ENCODE results near the gene TECTB.

Gene TECTB

DNA sequence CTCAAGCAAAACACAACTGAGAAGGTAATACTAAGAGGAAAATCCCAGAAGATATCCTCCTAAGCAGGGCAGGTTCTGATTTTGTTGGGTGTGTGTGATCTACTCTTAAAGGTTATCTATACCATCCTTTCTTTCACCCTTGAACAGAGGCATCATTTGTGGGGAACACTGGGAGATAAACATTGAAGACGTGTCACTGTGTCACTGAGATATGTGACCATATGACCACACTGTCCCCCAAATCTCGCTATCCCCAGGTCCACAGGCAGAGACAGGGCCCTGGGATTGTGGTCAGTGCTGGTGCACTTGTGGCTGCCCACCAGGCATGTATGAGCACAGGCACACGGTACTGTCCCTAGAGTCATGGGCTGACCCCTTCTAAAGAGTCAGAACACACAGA lies 30.0 kb downstream of the TECTB start:
- no peak for DNase-seq

DNA sequence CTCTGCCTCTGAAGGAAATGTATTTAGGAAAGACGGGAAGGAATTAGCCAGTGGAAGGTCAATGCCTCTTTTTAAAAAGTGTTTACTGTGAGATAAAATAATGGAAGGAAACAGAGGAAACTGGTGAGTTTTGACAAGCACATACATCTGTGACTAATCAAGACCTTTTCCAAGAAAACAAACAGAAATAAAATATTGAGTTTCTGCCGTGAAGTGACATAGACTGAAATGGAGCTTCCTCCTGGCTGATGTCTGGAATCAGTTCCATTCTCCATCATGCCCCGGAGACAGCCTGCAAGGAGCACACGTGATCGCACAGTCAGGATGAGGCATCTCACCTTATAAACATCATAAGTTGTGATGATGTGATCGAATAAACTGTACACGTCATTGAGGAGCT lies 30.7 kb downstream of the TECTB start:
- no peak for DNase-seq

DNA sequence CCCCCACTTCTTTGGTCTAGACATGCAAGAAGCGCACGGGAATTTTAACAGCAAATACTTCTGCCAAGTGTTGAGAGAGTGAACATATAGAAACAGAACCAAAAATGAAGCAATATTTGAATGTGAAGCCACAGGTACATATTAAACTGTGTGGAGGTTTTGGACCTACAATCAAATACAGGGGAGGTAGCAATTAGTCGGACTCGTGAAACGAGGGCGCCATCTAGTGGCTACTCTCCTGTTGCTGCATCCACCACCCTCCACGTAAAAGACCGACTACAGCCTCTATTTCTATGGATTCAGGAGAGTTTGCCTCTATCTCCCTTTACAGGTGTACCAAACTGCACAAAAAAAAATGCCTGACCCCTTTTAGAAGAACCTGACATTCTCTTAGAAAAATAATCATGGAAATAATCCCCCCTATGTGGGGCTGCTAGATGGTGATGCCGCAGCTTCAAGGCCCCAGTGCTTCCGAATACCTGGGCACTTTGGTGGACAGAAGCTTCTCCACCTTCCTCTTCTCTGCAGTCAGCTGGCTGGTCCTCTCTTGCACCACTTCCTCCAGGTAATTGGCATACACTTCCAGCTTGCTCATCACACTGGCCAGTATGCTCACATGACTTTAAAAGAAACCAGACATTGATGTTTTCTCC lies 31.7 kb downstream of the TECTB start:
- DNase-seq, result peak; percentile 20

DNA sequence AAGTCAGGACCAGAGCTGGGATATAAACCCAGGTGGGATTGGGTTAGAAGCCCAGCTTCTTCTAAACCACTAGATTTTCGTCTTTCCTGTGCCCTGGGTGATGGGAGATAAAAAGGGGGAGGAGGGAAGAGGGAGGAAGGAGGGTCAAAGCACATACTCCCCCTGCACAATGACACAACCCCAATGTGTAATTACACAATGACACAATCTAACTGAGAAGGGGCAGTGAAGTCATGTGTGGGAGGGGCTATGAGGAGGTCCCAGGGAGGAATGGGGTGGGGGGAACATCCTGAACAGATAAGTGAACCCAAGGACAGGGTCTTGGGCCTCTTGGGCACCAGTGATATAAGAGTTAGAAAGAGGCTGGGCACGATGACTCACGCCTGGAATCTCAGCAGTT lies 44.5 kb downstream of the TECTB start:
- DNase-seq, result no peak

DNA sequence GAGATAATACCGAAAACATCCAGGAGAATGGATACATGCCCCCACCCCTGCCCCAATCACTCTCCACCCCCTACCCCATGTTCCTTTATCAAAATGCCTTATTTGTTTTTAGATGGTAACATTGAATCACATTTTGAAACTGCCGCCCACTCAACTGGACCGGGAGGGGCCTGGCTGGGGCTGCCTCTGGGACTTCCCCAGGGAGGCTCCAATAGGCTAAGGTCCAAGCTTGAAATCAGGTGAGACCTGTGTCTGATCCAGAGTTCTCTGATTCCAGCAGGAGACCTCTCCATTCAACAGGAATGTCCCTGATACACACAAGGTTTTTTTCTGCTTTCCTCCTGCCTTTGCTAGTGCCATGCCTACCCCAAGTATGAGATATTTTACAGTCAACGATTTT lies 47.0 kb downstream of the TECTB start:
- DNase-seq, result no peak

DNA sequence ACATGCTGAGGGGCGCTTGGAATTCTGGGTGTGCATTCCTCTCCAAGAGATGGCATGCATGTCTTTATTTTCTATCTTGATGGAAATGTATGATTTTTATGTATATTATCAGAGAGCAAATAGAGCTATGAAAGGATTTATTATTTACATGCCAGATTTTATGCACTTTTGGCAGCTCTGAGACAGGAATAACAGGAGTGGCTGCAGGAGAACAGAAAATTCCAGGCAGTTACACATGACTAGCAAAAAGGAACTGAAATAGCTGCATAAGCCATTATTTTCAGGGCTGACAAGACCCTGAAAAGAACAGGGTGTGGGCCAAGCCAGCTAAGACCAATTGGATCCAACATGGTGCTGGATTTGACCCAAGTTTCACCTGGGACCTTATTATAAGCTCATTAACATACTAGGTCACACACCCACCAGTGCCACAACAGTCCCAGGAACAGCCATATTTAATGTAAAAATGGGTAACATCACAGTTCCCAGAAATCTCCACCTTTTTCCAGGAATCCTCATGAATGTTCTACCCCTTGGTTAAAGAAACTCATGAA lies 47.5 kb downstream of the TECTB start:
- no peak for DNase-seq

DNA sequence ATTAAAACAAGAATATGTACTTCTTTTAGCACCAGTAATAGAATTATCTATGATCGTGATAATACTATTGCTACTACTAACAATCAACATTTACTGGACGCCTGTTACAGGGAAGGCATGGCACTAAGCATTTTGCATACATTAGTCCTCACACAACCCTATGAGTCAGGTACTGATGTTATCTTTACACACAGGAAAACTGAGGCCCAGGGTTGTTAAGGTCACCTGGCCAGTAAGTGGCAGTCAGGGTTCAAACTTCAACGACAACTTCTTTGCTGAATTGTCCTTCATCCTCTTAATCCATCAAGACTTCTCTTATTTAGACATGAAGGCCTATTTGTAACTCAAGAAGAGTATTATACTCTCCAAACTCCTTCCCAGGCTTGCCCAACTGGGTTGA lies 48.8 kb downstream of the TECTB start:
- DNase-seq, result no peak

DNA sequence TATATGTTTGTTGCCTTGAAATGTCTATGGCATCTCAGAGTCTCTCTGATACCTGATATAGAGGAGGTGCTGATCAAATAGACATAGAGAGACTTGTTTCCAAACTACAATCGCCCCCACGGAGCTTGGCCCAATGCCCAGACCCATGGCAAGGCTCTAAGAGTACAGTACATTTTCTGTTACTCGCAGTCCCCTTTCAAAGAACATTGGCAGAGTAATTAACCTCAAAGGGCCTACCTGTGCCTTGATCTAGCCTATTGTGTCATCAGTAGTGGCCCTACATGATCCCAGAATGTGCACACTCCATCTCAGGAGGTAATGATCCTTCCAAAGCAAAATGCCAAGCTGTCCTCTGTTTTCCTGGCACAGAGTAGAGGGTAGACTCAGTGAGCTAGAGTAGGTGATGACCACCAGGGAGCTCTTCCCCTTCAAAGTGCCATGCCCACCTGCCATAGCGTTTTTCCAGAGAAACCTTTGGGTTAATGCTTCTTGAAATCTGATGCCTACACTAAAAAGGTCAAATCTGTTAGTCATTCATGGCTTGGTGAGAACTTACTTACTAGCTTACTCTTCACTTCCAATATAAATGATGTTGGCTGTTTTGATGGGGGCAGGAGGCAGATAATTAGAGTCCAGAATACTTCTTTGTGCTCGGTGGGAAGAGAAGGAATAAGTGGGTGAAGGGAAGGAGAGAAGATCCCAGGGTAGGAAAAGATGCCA lies 49.5 kb downstream of the TECTB start:
- no peak for DNase-seq

DNA sequence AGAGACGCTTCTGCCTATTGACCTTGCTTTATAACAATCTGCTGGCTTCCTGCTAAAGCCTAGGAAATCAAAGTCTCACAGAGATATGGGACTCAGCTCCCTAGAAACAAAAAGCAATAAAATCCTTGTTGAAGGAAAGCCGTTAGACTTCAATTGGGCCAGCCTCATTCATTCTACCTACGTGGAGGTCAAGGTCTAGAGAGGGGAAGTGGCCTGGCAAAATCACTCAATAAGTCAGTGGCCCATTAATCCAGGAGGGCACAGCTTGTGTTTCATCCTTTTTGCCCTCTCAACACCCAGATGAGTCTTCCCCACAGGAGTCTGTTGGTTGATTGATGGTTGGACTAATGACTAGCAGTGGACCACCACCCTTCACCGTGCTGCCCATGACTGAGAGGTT lies 50.3 kb downstream of the TECTB start:
- no peak for DNase-seq

DNA sequence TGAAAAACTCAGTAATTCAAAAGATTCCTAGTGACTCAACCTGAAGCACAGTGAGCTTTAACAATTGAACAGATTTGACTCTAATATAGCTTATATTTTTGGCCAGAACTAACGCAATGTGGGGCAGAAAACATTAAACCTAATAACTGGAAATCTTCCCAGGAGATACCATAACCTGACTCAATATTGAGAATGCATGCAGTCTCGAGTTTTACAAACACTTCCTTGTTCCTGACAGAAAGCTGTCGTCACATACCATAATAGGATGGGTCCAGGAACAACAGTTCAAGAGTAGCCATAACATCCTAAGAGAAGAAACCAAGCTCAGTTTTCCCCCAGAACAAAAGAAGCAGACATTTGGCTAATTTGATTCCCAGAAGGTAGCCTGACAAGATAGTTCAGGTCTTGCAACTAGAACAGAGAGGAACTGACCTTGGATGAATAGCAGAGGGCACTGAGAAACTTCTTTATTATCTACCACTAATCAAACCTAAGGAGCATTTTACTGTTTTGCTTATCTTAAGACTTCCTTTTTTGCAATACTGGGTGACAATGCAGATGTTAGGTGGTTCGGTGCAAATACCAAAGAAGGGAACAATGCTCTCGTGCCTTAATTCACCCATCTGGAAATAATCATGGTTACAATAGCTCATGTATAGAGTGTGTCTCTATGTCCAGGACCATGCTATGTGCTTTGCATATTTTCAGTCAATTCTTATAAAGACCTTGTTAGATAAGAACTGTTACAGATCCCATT lies 52.1 kb downstream of the TECTB start:
- DNase-seq, result no peak

DNA sequence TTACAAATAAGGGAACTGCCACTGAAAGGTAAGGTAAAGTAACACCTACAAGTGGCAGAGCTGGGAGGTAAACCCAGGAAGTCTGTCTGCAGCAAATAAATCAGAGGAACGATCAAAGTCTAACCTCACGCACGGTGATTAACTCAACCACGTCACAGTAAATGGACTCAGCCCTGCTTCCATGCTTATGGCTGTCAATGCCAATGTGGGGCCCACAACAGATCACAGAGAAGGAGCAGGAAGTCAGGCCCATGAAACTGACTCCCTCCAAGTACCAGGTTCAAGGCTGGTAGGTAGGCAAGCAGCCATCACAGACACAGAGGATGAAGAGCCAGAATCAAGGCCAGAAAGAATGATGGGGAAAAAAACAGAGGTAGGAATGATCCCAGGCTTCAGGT lies 52.7 kb downstream of the TECTB start:
- DNase-seq, result no peak

DNA sequence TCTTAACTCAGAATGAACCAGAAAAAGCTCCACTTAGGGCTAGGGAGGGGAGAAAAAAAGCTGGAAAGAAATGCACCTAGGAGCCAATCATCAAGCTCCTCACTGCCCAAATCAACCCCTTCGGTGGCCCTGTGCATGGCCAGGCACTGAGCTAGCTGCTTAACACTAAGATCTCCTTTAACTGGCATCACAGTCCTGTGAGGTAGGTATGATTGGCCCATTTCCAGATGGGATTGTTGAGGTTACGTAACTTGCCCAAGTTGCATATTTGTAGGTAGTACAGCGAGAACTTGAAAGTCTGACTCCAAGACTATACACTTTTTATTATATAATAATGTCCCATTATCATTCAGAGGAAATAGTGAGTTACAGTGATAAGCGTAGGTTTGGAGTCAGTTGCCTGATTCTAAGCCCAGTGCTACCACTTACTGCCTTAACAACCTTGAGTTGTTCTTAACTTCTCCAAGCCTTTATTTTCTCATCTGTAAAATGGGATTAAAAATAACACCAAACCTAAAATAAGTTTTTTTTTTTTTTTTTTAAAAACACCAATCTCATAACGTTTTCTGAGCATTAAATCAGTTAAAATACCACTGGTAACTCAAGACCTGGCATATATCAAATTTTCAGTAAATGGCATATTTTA lies 53.5 kb downstream of the TECTB start:
- DNase-seq, result no peak

DNA sequence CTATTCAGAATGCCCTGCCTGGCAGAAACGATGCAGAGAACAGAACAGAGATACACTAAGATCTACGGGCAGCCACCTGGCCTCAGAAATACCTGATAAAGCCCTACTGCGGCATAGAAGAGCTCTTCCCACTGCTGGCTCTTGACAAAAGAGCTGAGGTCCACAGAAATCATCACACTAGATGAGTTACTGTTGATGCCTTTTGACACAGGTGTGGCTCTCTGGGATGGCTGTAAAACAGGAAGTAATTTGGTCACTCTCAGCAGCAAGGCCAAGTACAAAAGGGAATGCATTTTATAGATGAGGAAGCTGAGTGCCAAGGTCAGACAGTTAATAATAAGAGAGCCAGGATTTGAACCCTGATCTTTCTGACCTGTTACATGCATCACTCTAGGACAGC lies 55.8 kb downstream of the TECTB start:
- DNase-seq, result no peak

DNA sequence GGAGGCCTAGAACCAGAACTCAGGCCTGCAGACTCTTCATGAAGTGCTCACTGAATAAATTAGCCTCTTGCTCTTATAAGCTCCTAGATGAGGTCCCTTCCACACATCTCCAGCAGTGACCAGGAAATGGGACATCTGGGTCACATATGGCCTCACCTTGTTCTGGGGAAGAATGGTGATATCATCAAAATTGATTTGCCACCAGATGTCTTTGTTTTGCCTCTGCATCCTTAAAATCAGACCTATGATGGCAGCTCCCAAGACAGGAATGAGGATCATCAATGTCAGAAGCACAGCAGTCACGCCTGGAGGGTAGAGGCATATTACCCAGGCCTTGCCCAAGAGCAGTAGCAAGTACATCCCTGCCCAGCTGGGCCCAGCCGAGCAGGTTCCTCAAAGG lies 57.4 kb downstream of the TECTB start:
- DNase-seq, result no peak

DNA sequence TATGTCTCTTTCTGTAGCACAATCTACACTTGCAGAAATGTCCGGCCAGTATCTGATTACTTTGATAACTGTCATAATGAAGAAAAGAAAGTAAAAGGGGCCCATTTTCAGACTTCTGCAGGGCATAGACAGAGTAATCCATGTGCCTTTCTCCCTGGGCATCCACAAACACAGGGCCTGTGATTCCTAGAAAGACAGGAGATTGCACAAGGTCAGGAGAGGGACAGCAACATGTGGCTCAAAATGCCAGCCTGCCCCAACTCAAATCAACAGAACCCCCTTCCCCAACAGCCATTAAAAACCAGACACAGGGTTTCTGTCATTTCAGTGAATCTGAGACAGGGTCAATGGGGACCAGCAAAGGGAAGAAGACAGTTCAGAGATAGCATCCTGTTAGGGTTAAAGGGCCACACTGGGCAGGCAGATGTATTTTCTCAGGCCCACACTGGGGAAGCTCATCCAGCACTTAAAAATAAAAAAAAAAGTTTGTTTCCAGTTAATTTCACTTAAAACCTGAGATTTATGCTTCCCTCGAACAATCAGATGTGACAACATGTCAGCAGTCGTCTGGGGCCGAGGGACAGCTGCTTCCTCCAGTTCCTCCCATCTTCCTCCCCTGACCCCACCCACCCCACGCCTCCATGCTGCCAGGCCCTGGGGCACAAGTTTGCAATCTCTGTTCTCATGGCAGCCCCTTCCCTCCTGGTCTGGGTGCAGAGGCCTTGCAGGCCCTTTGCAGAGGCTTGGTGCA lies 60.0 kb downstream of the TECTB start:
- no peak for DNase-seq

DNA sequence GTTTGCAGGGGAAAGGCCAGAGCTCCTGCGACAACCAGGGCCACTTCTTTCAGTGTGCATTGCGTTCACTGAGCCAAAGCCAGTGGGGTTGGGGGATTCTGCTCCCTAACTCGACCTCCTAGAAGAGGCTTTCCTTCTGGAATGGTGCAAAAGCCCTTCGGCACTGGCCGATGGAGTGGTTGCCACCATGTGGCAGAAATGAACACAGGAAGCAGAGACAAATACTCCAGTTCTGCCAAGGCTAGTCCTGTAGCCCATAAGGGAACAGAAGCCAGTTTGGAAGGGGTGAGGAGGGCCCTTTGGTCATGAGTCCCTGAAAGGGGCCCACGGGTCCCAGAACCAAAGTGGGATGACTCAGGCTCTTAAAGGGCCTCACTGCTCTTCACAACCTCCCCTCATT lies 61.1 kb downstream of the TECTB start:
- no peak for DNase-seq

DNA sequence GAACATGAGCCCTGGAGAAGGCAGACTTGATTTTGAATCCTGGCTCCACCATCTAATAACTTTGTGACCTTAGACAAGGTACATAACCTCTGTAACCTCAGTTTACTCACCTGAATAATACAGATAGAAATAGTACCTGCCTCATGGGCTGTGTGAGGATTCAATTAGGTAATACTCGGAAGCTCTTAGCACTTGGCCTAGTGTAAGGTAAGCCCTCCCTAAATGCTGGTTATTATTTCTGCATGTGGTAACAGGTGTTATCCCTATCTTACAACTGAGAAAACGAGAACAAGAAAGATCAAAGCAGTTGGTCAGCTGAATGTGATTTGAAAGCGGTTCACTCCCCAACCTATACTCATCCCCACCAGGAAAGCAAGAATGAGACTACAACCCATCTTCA lies 62.0 kb downstream of the TECTB start:
- no peak for DNase-seq

DNA sequence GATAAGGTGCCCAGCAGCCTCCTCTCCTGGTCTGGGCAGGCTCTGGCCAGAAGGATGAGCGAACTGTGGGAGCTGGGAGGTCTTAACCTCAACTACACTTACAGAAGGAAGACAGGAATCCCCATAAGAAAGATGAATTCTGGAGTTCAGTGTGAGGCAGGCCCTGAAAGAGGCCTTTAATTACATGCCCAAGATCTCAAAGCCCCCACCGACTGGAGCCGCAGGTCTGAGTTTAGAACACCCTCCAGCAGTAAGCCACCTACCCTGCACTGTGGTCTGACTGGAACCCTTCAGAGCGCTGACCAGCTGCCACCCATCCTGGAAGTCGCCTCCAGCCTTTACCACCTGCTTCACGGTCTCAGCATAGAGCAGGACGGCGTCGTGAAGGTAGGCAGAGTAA lies 62.5 kb downstream of the TECTB start:
- DNase-seq, result no peak

DNA sequence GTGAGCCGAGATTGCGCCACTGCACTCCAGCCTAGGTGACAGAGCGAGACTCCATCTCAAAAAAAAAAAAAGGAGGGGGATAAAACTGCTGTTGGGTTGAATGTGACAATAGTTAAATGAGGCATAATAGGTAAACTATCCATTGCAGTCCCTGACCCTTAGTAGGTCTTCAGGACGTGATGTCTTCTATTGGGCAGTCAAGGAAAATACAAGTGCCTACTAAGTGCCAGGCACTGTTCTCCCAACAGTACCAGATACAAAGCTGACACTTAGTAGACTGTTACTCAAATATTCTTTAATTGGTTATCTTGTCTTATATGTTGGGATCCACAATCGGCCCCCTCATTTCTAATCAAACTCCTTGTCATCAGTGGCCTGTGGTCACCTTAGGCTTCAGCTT lies 63.6 kb downstream of the TECTB start:
- DNase-seq, result no peak

DNA sequence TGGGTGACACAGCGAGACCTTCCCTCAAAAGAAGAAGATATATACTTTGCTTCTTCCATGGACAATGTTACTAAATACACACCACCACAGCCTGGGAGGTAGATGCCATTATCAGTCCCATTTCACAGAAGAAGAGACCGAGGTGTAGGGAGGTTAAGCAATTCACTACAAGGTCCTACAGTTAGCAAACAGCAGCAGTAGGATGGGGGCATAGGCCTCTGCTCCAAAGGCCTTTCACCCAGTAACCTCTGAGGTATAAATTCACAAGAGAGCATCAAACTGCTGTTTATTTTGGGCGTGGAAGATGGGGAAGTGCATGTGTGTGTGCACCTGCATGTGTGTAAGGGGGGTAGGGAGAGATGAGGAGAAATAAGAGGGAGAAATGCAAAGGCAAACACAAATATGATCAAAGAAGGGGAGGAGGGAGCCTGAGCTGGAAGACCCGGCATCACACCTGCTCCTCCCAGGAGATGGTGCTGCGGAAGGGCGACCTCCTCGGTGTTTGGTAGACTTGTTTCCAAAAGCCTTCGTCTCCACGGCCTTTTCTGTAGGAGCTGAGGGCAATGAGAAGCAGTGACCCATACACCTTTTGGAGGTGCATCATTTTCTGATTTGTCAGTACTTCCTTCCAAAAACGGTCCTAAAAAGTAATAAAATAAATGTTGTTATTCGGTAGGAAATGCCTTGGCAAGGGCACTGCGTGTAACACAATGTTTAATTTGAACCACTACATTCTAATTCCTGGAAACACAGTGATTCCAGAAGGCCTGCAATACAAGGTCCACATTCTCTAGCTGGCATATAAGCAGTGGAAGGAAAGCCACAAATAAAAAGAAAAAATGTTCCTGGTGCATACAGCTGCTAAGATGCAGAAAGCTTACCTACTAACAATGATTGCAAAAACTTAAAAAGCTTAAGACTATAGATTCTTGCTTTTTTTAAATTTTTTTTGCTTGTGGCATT lies 64.8 kb downstream of the TECTB start:
- DNase-seq, result no peak

DNA sequence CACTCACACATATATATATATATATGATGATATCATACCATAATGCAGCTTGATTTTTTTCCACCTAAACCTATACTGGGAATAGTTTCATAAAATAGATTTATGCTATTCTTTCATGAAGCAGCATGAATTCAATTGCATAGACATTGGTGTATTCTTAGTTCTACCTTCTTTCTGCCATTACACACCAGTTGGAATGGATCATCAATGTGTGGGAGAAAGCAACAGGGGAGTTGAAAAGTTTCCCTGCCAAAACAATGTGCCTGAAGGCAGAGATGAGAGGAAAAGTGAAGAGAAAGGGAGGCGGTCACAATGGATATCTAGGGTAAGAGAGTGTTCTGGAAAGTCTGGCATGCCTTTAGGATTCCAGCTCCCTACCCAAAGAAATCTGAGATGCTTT lies 65.6 kb downstream of the TECTB start:
- no peak for DNase-seq

Measured in NCI-H2171 (cell line).